CD4-positive, CD25-positive, alpha-beta regulatory T cell (primary cell): ENCODE data around the gene SLC66A2. TPM values are rescaled to one million over a fixed set of nuclear protein-coding genes. Genes with fewer than 3 reads are reported as not detected.
"Not testable (repeated sequence)": the region's sequence is repeated elsewhere in the genome, so short reads cannot be mapped to it uniquely, and the experiment has no call there.

Source experiments
- ATAC-seq, 2 donors: fragments of 150-1000 bp; cut with Tn5 transposase; one replicate each; pipeline ENCODE4 v1.10.0; 2021; ENCODE audit warnings: low read depth in 2 of 2, moderate number of reproducible peaks in 2 of 2, moderate library complexity in 1 of 2
- DNase-seq, 3 donors: peaks; one replicate each; pipeline versions ENCODE4 v3.0.0 to v3.0.0-alpha.2; 2012 to 2022; ENCODE audit warnings: mixed read lengths in 1 of 3
- H3K27ac ChIP-seq: one replicate; pipeline ENCODE4 v1.7.0; 2013; ENCODE audit warnings: mild to moderate bottlenecking, low read length; ENCODE audit not compliant: insufficient read depth, poor library complexity, severe bottlenecking
- H3K27me3 ChIP-seq: one replicate; pipeline ENCODE4 v1.7.0; 2013; ENCODE audit warnings: low read length; ENCODE audit not compliant: control insufficient read depth, insufficient read depth
- H3K36me3 ChIP-seq: one replicate; pipeline ENCODE4 v1.7.0; 2013; ENCODE audit warnings: mild to moderate bottlenecking, low read length, moderate library complexity; ENCODE audit not compliant: control insufficient read depth, insufficient read depth
- H3K4me1 ChIP-seq: 2 replicates; pipeline ENCODE4 v1.7.0; 2013; ENCODE audit warnings: mild to moderate bottlenecking, low read length; ENCODE audit not compliant: insufficient read depth, control insufficient read depth, poor library complexity, severe bottlenecking
- H3K4me3 ChIP-seq: one replicate; pipeline ENCODE4 v1.7.0; 2013; ENCODE audit warnings: low read depth, mild to moderate bottlenecking, low read length, moderate library complexity
- H3K9me3 ChIP-seq, 2 experiments: 1 replicate in 1 of 2; 2 replicates in 1 of 2; pipeline ENCODE4 v1.7.0; 2013; ENCODE audit warnings: low read length in 2 of 2, mild to moderate bottlenecking in 1 of 2, moderate library complexity in 1 of 2; ENCODE audit not compliant: control insufficient read depth in 2 of 2
- H3K27ac Mint-ChIP-seq, 3 donors: one replicate each; pipeline ENCODE4 v1.8.0; 2020 to 2022; ENCODE audit warnings: mild to moderate bottlenecking in 3 of 3, mixed read lengths in 3 of 3, moderate library complexity in 2 of 3
- H3K27me3 Mint-ChIP-seq: one replicate; pipeline ENCODE4 v1.8.0; 2022; ENCODE audit warnings: mild to moderate bottlenecking, mixed read lengths
- H3K36me3 Mint-ChIP-seq: one replicate; pipeline ENCODE4 v1.8.0; 2020; ENCODE audit warnings: mixed read lengths
- H3K4me1 Mint-ChIP-seq, 4 donors: one replicate each; pipeline ENCODE4 v1.8.0; 2020 to 2022; ENCODE audit warnings: mixed read lengths in 4 of 4, mild to moderate bottlenecking in 1 of 4
- H3K4me3 Mint-ChIP-seq, 4 donors: one replicate each; pipeline ENCODE4 v1.8.0; 2020 to 2022; ENCODE audit warnings: mild to moderate bottlenecking in 4 of 4, mixed read lengths in 4 of 4, moderate library complexity in 3 of 4
- H3K9me3 Mint-ChIP-seq, 7 donors: one replicate each; pipeline ENCODE4 v1.8.0; 2020 to 2022; ENCODE audit warnings: mixed read lengths in 7 of 7, mild to moderate bottlenecking in 3 of 7, moderate library complexity in 2 of 7
- polyA plus RNA-seq, 4 donors: library from polyadenylated mRNA; unstranded; fragments of 300-500 nt; fragmentation: Illumina TruSeq; gene quantifications; one replicate each; pipeline ENCODE4 v1.2.3, GENCODE V29; 2021
- total RNA-seq: library from RNA; stranded (reverse); gene quantifications from one replicate; pipeline ENCODE4 v1.2.3, GENCODE V29; 2022

Gene SLC66A2
- total and polyA plus RNA-seq, 5 donors from 2014 or later = 11.7 to 49.6 (median 14.4) TPM

- no peaks in the 10 kb centered on the region for H3K9me3 Mint-ChIP-seq
- Histone ChIP-seq H3K36me3 (no peaks in the 10 kb centered on the region), H3K4me1 (no peaks in the 10 kb centered on the region), H3K27ac (no peak overlapping the region), H3K9me3 (no peaks in the 10 kb centered on the region), H3K4me3 (no peak overlapping the region), H3K27me3 (no peaks in the 10 kb centered on the region)
- H3K27ac Mint-ChIP-seq = peak overlapping the region in 1 of 3 donors; percentile 79
- H3K27me3 Mint-ChIP-seq = no peaks in the 10 kb centered on the region
- H3K36me3 Mint-ChIP-seq = no peaks in the 10 kb centered on the region
- ATAC-seq (no peak), DNase-seq (no peak)
- no peaks in the 10 kb centered on the region for H3K4me1 Mint-ChIP-seq
- H3K4me3 Mint-ChIP-seq = no peak overlapping the region
Observed at GRCh38 chr18:79869591-79870300, 81.7 kb downstream of the SLC66A2 start.

DNA sequence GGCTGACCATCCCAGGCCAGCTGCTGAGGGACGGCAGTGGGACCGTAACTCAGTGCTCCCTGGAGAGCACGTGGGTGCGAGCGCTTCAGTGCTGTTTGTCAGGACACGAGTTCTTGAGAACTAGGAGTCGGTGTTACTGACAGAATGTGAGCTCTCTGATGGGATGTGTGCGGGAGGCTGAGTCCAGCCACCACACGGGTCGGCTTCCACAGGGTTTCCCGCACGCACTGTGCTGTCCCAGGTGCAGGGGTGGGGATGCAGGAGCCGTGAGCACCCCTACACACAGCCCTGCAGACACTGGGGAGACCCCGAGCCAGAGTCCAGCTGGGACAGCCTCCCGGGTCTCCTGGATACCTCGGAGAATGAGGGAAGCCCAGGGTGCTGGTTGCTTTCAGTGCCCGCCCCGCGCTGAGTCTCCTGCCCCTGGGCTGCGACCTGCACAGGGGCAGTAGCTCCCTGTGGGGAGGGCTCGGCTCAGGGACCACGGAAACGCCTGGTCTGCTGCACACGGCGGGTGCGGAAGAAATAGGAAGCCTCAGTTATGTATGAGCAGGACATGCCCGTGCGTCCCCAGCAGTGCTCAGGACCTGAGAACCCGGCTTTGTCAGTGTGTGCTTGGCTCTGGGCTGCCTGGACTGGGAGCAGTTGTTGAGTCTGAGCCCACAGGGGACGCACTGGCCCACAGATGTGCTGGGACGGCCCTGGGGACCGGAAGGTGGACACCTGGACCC lies 82.5 kb downstream of the SLC66A2 start:
- no peaks in the 10 kb centered on the region for H3K4me1 Mint-ChIP-seq
- no peaks in the 10 kb centered on the region for H3K36me3 ChIP-seq
- no peak overlapping the region for H3K4me3 ChIP-seq
- H3K27me3 Mint-ChIP-seq = no peaks in the 10 kb centered on the region
- DNase-seq = no peak
- no peaks in the 10 kb centered on the region for H3K36me3 Mint-ChIP-seq
- no peak overlapping the region for H3K27ac Mint-ChIP-seq
- no peaks in the 10 kb centered on the region for H3K27me3 ChIP-seq
- H3K27ac ChIP-seq = no peak overlapping the region
- no peaks in the 10 kb centered on the region for H3K4me1 ChIP-seq
- H3K9me3 ChIP-seq = no peaks in the 10 kb centered on the region
- no peak overlapping the region for H3K4me3 Mint-ChIP-seq
- no peak for ATAC-seq
- H3K9me3 Mint-ChIP-seq = no peaks in the 10 kb centered on the region

DNA sequence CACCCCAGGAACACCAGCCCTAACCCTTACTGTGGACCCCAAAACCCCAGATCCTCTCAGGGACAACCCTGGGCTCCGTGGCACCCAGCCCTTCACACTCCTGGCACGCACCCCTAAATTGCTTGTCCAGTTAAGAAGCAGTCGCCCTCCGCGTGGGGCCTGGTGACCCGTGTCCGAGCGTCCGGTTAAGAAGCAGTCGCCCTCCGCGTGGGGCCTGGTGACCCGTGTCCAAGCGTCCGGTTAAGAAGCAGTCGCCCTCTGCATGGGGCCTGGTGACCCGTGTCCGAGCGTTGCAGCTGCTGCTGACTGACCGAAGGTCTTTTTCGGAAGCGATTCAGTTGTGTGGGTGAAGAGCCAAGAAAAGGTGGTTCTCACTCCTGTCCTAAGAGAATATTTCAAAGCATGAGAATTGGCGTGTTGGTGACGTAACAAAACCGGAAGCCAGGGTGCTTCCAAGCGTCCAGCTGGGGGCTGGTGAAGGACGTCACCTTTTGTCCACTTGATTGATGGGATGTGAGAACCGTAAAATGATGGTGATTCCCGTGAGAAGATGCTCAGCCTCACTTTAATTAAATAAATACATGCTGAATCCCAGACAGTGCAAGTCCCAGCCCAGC lies 83.2 kb downstream of the SLC66A2 start:
- Histone ChIP-seq H3K36me3 (no peaks in the 10 kb centered on the region), H3K27ac (no peak overlapping the region), H3K9me3 (no peaks in the 10 kb centered on the region), H3K27me3 (no peaks in the 10 kb centered on the region), H3K4me1 (no peaks in the 10 kb centered on the region), H3K4me3 (no peak overlapping the region)
- H3K27me3 Mint-ChIP-seq = no peaks in the 10 kb centered on the region
- DNase-seq (no peak), ATAC-seq (no peak)
- H3K36me3 Mint-ChIP-seq = no peaks in the 10 kb centered on the region
- H3K9me3 Mint-ChIP-seq = no peaks in the 10 kb centered on the region
- H3K27ac Mint-ChIP-seq = no peak overlapping the region
- no peaks in the 10 kb centered on the region for H3K4me1 Mint-ChIP-seq
- no peak overlapping the region for H3K4me3 Mint-ChIP-seq

DNA sequence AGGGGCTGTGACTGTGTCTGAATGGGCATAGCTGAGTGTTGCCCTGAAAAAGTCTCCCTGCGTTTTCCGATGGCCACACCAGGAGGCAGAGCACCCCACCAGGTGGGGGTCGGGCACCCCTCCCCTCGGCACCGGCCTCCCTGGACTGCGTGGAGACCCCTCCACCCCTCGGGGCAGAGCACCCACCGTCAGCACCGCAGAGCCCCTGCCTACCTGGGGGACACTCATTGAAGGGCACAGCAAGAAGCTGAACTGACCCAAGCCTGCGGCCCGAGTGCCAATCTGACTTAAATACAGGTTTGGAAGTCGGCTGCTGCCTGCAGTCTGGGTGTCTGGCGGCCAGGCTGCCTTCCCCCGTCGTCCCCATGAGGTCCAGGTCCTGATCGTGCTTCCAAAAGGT lies 83.8 kb downstream of the SLC66A2 start:
- no peaks in the 10 kb centered on the region for H3K4me1 Mint-ChIP-seq
- DNase-seq = no peak

GRCh38 chr18:79866889-79867574 lies 84.4 kb downstream of the SLC66A2 start:
- Mint-ChIP-seq H3K4me1 (no peaks in the 10 kb centered on the region), H3K4me3 (no peak overlapping the region), H3K36me3 (no peaks in the 10 kb centered on the region), H3K9me3 (peaks cover 0 to 6% (median under 1%) of the 10 kb centered on the region in 7 donors), H3K27me3 (no peaks in the 10 kb centered on the region), H3K27ac (no peak overlapping the region)
- H3K9me3 ChIP-seq = no peaks in the 10 kb centered on the region
- H3K36me3 ChIP-seq = no peaks in the 10 kb centered on the region
- DNase-seq (no peak), ATAC-seq (no peak)
- no peaks in the 10 kb centered on the region for H3K27me3 ChIP-seq
- H3K27ac ChIP-seq = no peak overlapping the region
- H3K4me1 ChIP-seq = no peaks in the 10 kb centered on the region
- no peak overlapping the region for H3K4me3 ChIP-seq

More for the DNA sequence above, 83.8 kb downstream of the SLC66A2 start:
- no peak for ATAC-seq
- no peaks in the 10 kb centered on the region for H3K27me3 ChIP-seq
- Mint-ChIP-seq H3K4me3 (no peak overlapping the region), H3K27ac (peak overlapping the region in 1 of 3 donors; percentile 12), H3K36me3 (no peaks in the 10 kb centered on the region), H3K9me3 (peaks cover 0 to under 1% (median 0%) of the 10 kb centered on the region in 7 donors), H3K27me3 (no peaks in the 10 kb centered on the region)
- H3K36me3 ChIP-seq = no peaks in the 10 kb centered on the region
- no peaks in the 10 kb centered on the region for H3K9me3 ChIP-seq
- H3K4me1 ChIP-seq = no peaks in the 10 kb centered on the region
- no peak overlapping the region for H3K4me3 ChIP-seq
- H3K27ac ChIP-seq = no peak overlapping the region

DNA sequence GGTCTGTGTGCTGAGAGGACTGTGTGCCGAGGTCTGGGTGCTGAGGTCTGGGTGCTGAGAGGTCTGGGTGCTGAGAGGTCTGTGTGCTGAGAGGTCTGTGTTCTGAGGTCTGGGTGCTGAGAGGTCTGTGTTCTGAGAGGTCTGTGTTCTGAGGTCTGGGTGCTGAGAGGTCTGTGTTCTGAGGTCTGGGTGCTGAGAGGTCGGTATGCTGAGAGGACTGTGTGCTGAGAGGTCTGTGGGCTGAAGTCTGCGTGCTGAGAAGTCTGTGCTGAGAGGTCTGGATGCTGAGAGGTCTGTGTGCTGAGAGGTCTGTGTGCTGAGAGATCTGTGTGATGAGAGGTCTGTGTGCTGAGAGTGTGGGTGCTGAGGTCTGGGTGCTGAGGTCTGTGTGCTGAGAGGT lies 85.5 kb downstream of the SLC66A2 start:
- H3K4me1 Mint-ChIP-seq, H3K9me3 ChIP-seq, H3K4me1 ChIP-seq, H3K27me3 ChIP-seq, H3K4me3 ChIP-seq, H3K4me3 Mint-ChIP-seq, H3K27me3 Mint-ChIP-seq, H3K36me3 Mint-ChIP-seq, DNase-seq, H3K27ac Mint-ChIP-seq, ATAC-seq, H3K27ac ChIP-seq, H3K36me3 ChIP-seq: not testable (repeated sequence)
- peaks cover 0 to 15% (median 4%) of the 10 kb centered on the region in 7 donors for H3K9me3 Mint-ChIP-seq

- not testable (repeated sequence) for H3K27ac Mint-ChIP-seq, H3K4me3 ChIP-seq, H3K4me1 ChIP-seq, H3K4me3 Mint-ChIP-seq, DNase-seq, ATAC-seq, H3K4me1 Mint-ChIP-seq, H3K27me3 Mint-ChIP-seq, H3K36me3 ChIP-seq, H3K9me3 ChIP-seq, H3K27ac ChIP-seq, H3K36me3 Mint-ChIP-seq, H3K27me3 ChIP-seq
- peaks cover 0 to 15% (median 4%) of the 10 kb centered on the region in 7 donors for H3K9me3 Mint-ChIP-seq
Observed at GRCh38 chr18:79864955-79865354, 86.5 kb downstream of the SLC66A2 start.
